MCF 10A (cell line): ENCODE data around the gene ZNF500. TPM values are rescaled to one million over a fixed set of nuclear protein-coding genes. Genes with fewer than 3 reads are reported as not detected.

ENCODE experiments used
- BruUV-seq: library from RNA; stranded (reverse); fragments of 400-500 nt; replicated peaks from 2 replicates; lab custom pipeline; 2021; lab: Mats Ljungman, UMichigan
- CTCF ChIA-PET: fragments of 300-600 bp; sonication (Branson Sonifier 250); formaldehyde crosslinking; extraction: SDS; loops from one replicate; lab custom pipeline; 2021; ENCODE audit warnings: antibody characterized with exemption, inconsistent platforms; lab: Yijun Ruan, JAX
- POLR2A ChIA-PET: fragments of 300-600, 350-650 bp; sonication (Branson Sonifier 250); formaldehyde crosslinking; extraction: SDS; loops from one replicate; lab custom pipeline; 2020; ENCODE audit warnings: antibody characterized with exemption, inconsistent platforms; lab: Yijun Ruan, JAX
- DNase-seq: peaks from one replicate; pipeline ENCODE4 v3.0.0-alpha.2; 2018; ENCODE audit not compliant: unreplicated experiment
- H3K27ac Mint-ChIP-seq: one replicate; pipeline ENCODE4 v1.8.0; 2022; ENCODE audit warnings: mild to moderate bottlenecking, low read depth, mixed read lengths; ENCODE audit not compliant: unreplicated experiment
- H3K27me3 Mint-ChIP-seq: one replicate; pipeline ENCODE4 v1.8.0; 2022; ENCODE audit warnings: mixed read lengths; ENCODE audit not compliant: insufficient read depth, unreplicated experiment
- H3K36me3 Mint-ChIP-seq: one replicate; pipeline ENCODE4 v1.8.0; 2022; ENCODE audit warnings: mild to moderate bottlenecking, moderate library complexity, mixed read lengths; ENCODE audit not compliant: insufficient read depth, unreplicated experiment
- H3K4me1 Mint-ChIP-seq: one replicate; pipeline ENCODE4 v1.8.0; 2022; ENCODE audit warnings: mixed read lengths; ENCODE audit not compliant: insufficient read depth, unreplicated experiment
- H3K4me3 Mint-ChIP-seq: one replicate; pipeline ENCODE4 v1.8.0; 2022; ENCODE audit warnings: mild to moderate bottlenecking, moderate library complexity, mixed read lengths; ENCODE audit not compliant: unreplicated experiment
- H3K9me3 Mint-ChIP-seq: one replicate; pipeline ENCODE4 v1.8.0; 2022; ENCODE audit warnings: mixed read lengths; ENCODE audit not compliant: unreplicated experiment
- CTCF ChIP-seq: fragments of 200-600 bp; IDR thresholded peaks from one replicate; pipeline ENCODE4 v1.8.0; 2022; ENCODE audit warnings: antibody characterized with exemption, mild to moderate bottlenecking; ENCODE audit not compliant: unreplicated experiment
- intact Hi-C: fragments of 100-400 bp; cut with micrococcal nuclease; formaldehyde crosslinking; loops from 2 replicates; pipeline ENCODE4 v1.14.1; 2022
- total RNA-seq: library from RNA; stranded (reverse); gene quantifications from 2 replicates; pipeline ENCODE4 v1.2.3, GENCODE V29; 2022

Gene ZNF500
- total RNA-seq, 1 experiment from 2014 or later = 13.8 TPM

- POLR2A ChIA-PET = interaction anchor here (0.8 to 2.9 kb wide), 2 partner anchors 11 to 70 kb away, joined by 3 to 8 read pairs; no protein-coding TSS in a partner anchor
- peaks cover 63% of the 10 kb centered on the region for H3K36me3 Mint-ChIP-seq
- intact Hi-C loops = no loop called here
- H3K4me1 Mint-ChIP-seq = no peaks in the 10 kb centered on the region
- no peak for DNase-seq
- no peaks in the 10 kb centered on the region for H3K9me3 Mint-ChIP-seq
- no peak overlapping the region for H3K27ac Mint-ChIP-seq
- no TSS peak for BruUV-seq
- no peak for TF ChIP-seq CTCF
- CTCF ChIA-PET = interaction anchor here (0.7 to 1.2 kb wide), 2 partner anchors 21 to 36 kb away, joined by 3 read pairs; no protein-coding TSS in a partner anchor
- no peak overlapping the region for H3K4me3 Mint-ChIP-seq
- no peaks in the 10 kb centered on the region for H3K27me3 Mint-ChIP-seq
Measured at GRCh38 chr16:4699046-4699556, 67.9 kb downstream of the ZNF500 start.

- CTCF ChIA-PET = no interaction called here
- H3K36me3 Mint-ChIP-seq = peaks cover 61% of the 10 kb centered on the region
- POLR2A ChIA-PET = interaction anchor here (0.7 to 2.9 kb wide), 3 partner anchors 8 to 12 kb away, joined by 3 to 8 read pairs (median 4); no protein-coding TSS in a partner anchor
Measured at GRCh38 chr16:4698321-4699045, 68.5 kb downstream of the ZNF500 start.

More at GRCh38 chr16:4698321-4699045, 68.5 kb downstream of the ZNF500 start:
- no peak for DNase-seq
- Mint-ChIP-seq H3K4me1 (no peaks in the 10 kb centered on the region), H3K27ac (no peak overlapping the region), H3K9me3 (no peaks in the 10 kb centered on the region), H3K27me3 (no peaks in the 10 kb centered on the region), H3K4me3 (no peak overlapping the region)
- no peak for TF ChIP-seq CTCF
- no TSS peak for BruUV-seq
- intact Hi-C loops = no loop called here

Other genes starting within 250 kb of the ZNF500 start
- 6.0 and 8.0 TPM in 2 replicates for gene CDIP1, start 228.4 kb downstream of the ZNF500 start, total RNA-seq
- not detected in 2 replicates for gene C16orf96, start 210.8 kb downstream of the ZNF500 start, total RNA-seq
- gene UBALD1, start 152.3 kb downstream of the ZNF500 start, total RNA-seq = 28.0 and 42.1 TPM in 2 replicates
- gene MGRN1, start 142.3 kb downstream of the ZNF500 start, total RNA-seq = 61.3 and 62.9 TPM in 2 replicates
- gene NUDT16L1, start 73.6 kb downstream of the ZNF500 start, total RNA-seq = 18.3 and 21.8 TPM in 2 replicates
- gene ANKS3, start 32.9 kb downstream of the ZNF500 start, total RNA-seq = 29.9 and 35.0 TPM in 2 replicates
- 0.56 and 1.6 TPM in 2 replicates for gene DNAAF8, start 32.6 kb downstream of the ZNF500 start, total RNA-seq
- gene SEPTIN12, start 21.2 kb upstream of the ZNF500 start, total RNA-seq = not detected in 2 replicates
- gene SMIM22, start 28.2 kb upstream of the ZNF500 start, total RNA-seq = 2.2 and 2.4 TPM in 2 replicates
- gene ROGDI, start 35.5 kb upstream of the ZNF500 start, total RNA-seq = 5.9 and 7.0 TPM in 2 replicates
- gene GLYR1, start 80.1 kb upstream of the ZNF500 start, total RNA-seq = 67.3 and 77.3 TPM in 2 replicates
- 33.3 and 38.1 TPM in 2 replicates for gene UBN1, start 80.3 kb upstream of the ZNF500 start, total RNA-seq
- gene PPL, start 170.0 kb upstream of the ZNF500 start, total RNA-seq = 49.1 and 50.1 TPM in 2 replicates
- gene SEC14L5, start 191.2 kb upstream of the ZNF500 start, total RNA-seq = 0.22 TPM in 1 of 2 replicates, not detected in the other